ENCODE data around the gene PCDHGA1.
"Not testable (repeated sequence)": the region's sequence is repeated elsewhere in the genome, so short reads cannot be mapped to it uniquely, and the experiment has no call there.

Gene PCDHGA1

DNA sequence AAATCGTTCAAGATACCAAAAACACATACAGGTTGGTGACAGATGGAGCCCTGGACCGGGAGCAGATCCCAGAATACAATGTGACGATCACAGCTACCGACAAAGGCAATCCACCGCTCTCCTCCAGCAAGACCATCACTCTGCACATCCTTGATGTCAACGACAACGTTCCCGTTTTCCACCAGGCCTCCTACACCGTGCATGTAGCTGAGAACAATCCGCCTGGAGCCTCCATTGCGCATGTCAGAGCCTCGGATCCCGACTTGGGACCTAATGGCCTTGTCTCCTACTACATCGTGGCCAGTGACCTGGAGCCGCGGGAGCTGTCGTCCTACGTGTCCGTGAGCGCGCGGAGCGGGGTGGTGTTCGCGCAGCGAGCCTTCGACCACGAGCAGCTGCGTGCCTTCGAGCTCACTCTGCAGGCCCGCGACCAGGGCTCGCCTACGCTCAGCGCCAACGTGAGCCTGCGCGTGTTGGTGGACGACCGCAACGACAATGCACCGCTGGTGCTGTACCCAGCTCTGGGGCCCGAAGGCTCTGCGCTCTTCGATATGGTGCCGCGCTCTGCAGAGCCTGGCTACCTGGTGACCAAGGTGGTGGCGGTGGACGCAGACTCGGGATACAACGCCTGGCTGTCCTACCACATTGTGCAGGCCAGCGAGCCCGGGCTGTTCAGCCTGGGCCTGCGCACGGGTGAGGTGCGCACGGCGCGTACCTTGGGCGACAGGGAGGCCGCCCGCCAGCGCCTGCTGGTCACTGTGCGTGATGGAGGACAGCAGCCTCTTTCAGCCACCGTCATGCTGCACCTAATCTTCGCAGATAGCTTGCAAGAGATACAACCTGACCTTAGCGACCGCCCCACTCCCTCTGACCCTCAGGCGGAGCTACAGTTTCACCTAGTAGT is 41.5 kb downstream of the PCDHGA1 start:
- Histone ChIP-seq H3K27me3 (ENCODE audit: control insufficient read depth, insufficient read depth, low read length) (peaks cover 24% of the 10 kb centered on the region), H3K9ac (ENCODE audit: low read length) (no peak overlapping the region), H3K36me3 (ENCODE audit: control insufficient read depth, insufficient read depth, low read length) (no peaks in the 10 kb centered on the region), H3K4me3 (ENCODE audit: low read length) (no peak overlapping the region), H3K4me1 (ENCODE audit: control insufficient read depth, insufficient read depth, low read length) (no peaks in the 10 kb centered on the region), H3K9me3 (ENCODE audit: control insufficient read depth, low read length) (peaks cover 18% of the 10 kb centered on the region)

DNA sequence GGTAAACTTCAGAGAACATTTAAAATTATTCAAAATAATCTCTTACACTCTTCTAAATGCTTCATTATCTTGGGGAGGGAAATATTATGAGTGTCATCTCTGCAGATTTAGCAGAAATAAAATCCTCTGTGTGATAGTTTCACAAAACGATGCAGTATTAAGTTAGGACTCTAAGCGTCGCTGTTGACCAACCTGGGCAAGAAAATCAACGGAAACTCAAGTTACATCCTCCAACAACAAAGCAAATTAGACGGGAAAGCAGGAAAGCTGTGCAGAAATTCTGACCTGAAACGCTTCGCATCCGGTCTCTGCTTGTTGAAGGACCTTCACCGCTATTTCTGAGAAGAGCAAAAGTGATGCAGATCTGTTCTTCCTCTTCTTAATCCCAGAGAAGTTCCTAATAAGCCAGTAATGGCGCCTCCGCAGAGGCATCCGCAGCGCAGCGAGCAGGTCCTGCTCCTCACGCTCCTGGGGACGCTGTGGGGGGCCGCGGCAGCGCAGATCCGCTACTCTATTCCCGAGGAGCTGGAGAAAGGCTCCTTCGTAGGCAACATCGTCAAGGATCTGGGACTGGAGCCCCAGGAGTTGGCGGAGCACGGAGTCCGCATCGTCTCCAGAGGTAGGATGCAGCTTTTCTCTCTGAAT is 43.5 kb downstream of the PCDHGA1 start, which contains the start of gene PCDHGA6:
TSS of gene PCDHGA6 (plus strand) at position 219 of the 645 bp plus-strand sequence. CDS start at position 412, 193 bp downstream.
- H3K27me3 ChIP-seq (ENCODE audit: control insufficient read depth, insufficient read depth, low read length): peaks cover 24% of the 10 kb centered on the region
- H3K9ac ChIP-seq (ENCODE audit: low read length): no peak within 1 kb of the TSS
- no peaks in the 10 kb centered on the region for H3K4me1 ChIP-seq (ENCODE audit: control insufficient read depth, insufficient read depth, low read length)
- peaks cover 18% of the 10 kb centered on the region for H3K9me3 ChIP-seq (ENCODE audit: control insufficient read depth, low read length)
- H3K4me3 ChIP-seq (ENCODE audit: low read length): no peak within 1 kb of the TSS
- H3K36me3 ChIP-seq (ENCODE audit: control insufficient read depth, insufficient read depth, low read length): no peaks in the 10 kb centered on the region

DNA sequence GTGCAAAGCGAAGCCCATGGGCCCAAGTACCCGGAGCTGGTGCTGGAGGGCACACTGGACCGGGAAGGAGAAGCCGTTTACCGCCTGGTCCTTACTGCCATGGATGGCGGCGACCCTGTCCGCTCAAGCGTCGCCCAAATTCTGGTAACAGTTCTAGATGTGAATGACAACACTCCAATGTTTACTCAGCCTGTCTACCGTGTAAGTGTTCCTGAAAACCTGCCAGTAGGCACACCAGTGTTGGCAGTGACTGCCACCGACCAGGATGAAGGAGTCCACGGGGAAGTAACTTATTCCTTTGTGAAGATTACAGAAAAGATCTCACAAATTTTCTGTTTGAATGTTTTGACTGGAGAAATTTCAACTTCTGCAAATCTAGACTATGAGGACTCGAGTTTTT is 44.3 kb downstream of the PCDHGA1 start:
- H3K4me3 ChIP-seq (ENCODE audit: low read length): no peak overlapping the region
- peaks cover 24% of the 10 kb centered on the region for H3K27me3 ChIP-seq (ENCODE audit: control insufficient read depth, insufficient read depth, low read length)
- no peaks in the 10 kb centered on the region for H3K4me1 ChIP-seq (ENCODE audit: control insufficient read depth, insufficient read depth, low read length)
- peaks cover 18% of the 10 kb centered on the region for H3K9me3 ChIP-seq (ENCODE audit: control insufficient read depth, low read length)
- no peak overlapping the region for H3K9ac ChIP-seq (ENCODE audit: low read length)
- H3K36me3 ChIP-seq (ENCODE audit: control insufficient read depth, insufficient read depth, low read length): no peaks in the 10 kb centered on the region

DNA sequence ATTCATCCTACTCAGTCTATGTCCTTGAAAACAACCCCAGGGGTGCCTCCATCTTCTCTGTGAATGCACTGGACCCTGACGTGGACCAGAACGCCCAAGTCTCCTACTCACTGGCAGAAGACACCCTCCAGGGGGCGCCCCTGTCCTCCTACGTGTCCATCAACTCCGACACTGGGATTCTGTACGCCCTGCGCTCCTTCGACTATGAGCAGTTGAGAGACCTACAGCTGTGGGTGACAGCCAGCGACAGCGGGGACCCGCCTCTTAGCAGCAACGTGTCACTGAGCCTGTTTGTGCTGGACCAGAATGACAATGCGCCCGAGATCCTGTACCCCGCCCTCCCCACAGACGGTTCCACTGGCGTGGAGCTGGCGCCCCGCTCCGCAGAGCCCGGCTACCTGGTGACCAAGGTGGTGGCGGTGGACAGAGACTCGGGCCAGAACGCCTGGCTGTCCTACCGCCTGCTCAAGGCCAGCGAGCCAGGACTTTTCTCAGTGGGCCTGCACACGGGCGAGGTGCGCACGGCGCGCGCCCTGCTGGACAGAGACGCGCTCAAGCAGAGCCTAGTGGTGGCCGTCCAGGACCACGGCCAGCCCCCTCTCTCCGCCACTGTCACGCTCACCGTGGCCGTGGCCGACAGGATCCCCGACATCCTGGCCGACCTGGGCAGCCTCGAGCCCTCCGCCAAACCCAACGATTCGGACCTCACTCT is 45.3 kb downstream of the PCDHGA1 start:
- not testable (repeated sequence) for H3K36me3 ChIP-seq (ENCODE audit: control insufficient read depth, insufficient read depth, low read length); H3K4me1 ChIP-seq (ENCODE audit: control insufficient read depth, insufficient read depth, low read length); H3K4me3 ChIP-seq (ENCODE audit: low read length); H3K9ac ChIP-seq (ENCODE audit: low read length)
- Histone ChIP-seq H3K9me3 (ENCODE audit: control insufficient read depth, low read length) (peaks cover 18% of the 10 kb centered on the region), H3K27me3 (ENCODE audit: control insufficient read depth, insufficient read depth, low read length) (peaks cover 17% of the 10 kb centered on the region)

DNA sequence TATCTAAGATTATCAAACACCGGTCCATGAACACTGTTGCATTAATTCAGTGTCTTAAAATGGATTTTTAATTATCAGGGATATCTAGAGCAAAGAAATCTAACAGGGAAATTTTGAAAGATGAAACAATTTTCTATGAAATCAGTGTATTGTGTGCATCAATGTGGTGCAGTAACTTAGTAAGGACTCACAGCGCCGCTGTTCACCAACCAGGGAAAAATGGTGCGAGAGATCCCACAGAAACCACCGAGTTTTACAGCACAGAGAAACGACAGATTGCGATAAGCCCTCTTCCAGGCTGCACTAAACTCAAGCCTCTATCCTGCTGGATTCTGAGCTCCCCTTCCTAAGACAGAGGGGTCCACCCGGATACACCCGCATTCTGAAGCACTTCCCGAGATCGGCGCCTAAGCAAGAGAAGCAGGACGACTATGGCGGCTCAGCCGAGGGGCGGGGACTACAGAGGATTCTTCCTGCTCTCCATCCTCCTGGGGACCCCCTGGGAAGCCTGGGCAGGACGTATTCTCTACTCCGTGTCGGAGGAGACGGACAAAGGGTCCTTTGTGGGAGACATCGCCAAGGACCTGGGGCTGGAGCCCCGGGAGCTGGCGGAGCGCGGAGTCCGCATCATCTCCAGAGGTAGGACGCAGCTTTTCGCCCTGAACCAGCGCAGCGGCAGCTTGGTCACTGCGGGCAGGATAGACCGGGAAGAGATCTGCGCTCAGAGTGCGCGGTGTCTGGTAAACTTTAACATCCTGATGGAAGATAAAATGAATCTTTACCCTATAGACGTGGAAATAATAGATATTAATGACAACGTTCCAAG is 52.4 kb downstream of the PCDHGA1 start, which contains the start of gene PCDHGA7:
TSS of gene PCDHGA7 (plus strand) at position 274 of the 826 bp plus-strand sequence. CDS start at position 432, 158 bp downstream.
- Histone ChIP-seq H3K27me3 (ENCODE audit: control insufficient read depth, insufficient read depth, low read length) (peaks cover 15% of the 10 kb centered on the region), H3K9ac (ENCODE audit: low read length) (no peak within 1 kb of the TSS), H3K9me3 (ENCODE audit: control insufficient read depth, low read length) (peaks cover 15% of the 10 kb centered on the region), H3K4me1 (ENCODE audit: control insufficient read depth, insufficient read depth, low read length) (no peaks in the 10 kb centered on the region), H3K4me3 (ENCODE audit: low read length) (peak within 1 kb of the TSS; percentile 41), H3K36me3 (ENCODE audit: control insufficient read depth, insufficient read depth, low read length) (no peaks in the 10 kb centered on the region)

DNA sequence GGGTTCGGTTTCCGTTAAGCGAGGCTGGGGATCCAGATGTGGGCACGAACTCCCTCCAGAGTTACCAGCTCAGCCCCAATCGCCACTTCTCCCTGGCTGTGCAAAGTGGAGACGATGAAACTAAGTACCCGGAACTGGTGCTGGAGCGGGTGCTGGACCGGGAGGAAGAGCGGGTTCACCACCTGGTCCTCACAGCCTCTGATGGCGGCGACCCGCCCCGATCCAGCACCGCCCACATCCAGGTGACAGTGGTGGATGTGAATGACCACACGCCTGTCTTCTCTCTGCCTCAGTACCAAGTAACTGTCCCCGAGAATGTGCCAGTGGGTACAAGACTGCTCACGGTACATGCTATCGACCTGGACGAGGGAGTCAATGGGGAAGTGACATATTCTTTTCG is 53.0 kb downstream of the PCDHGA1 start:
- Histone ChIP-seq H3K36me3 (ENCODE audit: control insufficient read depth, insufficient read depth, low read length) (no peaks in the 10 kb centered on the region), H3K9ac (ENCODE audit: low read length) (no peak overlapping the region), H3K4me1 (ENCODE audit: control insufficient read depth, insufficient read depth, low read length) (no peaks in the 10 kb centered on the region), H3K4me3 (ENCODE audit: low read length) (no peak overlapping the region), H3K27me3 (ENCODE audit: control insufficient read depth, insufficient read depth, low read length) (peaks cover 17% of the 10 kb centered on the region), H3K9me3 (ENCODE audit: control insufficient read depth, low read length) (peaks cover 17% of the 10 kb centered on the region)

DNA sequence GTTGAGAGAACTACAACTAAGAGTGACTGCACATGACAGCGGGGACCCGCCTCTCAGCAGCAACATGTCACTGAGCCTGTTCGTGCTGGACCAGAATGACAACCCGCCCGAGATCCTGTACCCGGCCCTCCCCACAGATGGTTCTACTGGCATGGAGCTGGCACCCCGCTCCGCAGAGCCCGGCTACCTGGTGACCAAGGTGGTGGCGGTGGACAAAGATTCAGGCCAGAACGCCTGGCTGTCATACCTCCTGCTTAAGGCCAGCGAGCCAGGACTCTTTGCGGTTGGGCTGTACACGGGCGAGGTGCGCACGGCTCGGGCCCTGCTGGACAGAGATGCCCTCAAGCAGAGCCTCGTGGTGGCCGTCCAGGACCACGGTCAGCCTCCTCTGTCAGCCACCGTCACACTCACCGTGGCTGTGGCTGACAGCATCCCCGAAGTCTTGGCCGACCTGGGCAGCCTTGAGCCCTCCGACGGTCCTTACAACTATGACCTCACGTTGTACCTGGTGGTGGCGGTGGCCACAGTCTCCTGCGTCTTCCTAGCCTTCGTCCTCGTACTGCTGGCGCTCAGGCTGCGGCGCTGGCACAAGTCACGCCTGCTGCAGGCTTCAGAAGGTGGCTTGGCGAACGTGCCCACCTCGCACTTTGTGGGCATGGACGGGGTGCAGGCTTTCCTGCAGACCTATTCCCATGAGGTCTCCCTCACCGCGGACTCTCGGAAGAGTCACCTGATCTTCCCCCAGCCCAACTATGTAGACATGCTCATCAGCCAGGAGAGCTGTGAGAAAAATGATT is 54.4 kb downstream of the PCDHGA1 start:
- H3K4me1 ChIP-seq (ENCODE audit: control insufficient read depth, insufficient read depth, low read length): no peaks in the 10 kb centered on the region
- H3K4me3 ChIP-seq (ENCODE audit: low read length): no peak overlapping the region
- peaks cover 28% of the 10 kb centered on the region for H3K27me3 ChIP-seq (ENCODE audit: control insufficient read depth, insufficient read depth, low read length)
- no peak overlapping the region for H3K9ac ChIP-seq (ENCODE audit: low read length)
- H3K9me3 ChIP-seq (ENCODE audit: control insufficient read depth, low read length): peaks cover 23% of the 10 kb centered on the region
- no peaks in the 10 kb centered on the region for H3K36me3 ChIP-seq (ENCODE audit: control insufficient read depth, insufficient read depth, low read length)

DNA sequence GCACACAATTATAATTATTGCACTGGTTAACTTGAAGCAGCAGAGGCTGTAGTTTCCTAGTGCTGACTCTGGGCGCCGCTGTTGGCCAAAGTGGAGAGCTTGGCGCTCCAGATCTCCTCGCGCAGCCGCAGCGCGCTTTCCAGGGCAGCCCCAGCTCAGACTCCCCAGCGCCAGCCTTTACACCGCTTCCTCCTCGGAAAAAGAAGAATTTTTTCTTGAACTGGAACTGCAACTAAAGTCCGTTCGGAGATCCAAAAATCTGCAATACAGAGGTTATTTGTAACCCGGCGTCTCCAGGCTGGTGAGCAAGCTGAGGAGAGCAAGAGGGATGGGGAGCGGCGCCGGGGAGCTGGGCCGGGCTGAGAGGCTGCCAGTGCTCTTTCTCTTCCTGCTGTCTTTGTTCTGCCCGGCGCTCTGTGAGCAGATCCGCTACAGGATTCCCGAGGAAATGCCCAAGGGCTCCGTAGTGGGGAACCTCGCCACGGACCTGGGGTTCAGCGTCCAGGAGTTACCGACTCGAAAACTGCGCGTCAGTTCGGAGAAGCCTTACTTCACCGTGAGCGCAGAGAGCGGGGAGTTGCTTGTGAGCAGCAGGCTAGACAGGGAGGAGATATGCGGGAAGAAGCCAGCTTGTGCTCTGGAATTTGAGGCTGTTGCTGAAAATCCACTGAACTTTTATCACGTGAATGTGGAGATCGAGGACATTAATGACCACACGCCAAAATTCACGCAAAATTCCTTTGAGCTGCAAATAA is 57.4 kb downstream of the PCDHGA1 start, which contains the start of gene PCDHGB4:
TSS of gene PCDHGB4 (plus strand) at position 142 of the 755 bp plus-strand sequence. CDS start at position 329, 187 bp downstream.
- peaks cover 23% of the 10 kb centered on the region for H3K9me3 ChIP-seq (ENCODE audit: control insufficient read depth, low read length)
- H3K9ac ChIP-seq (ENCODE audit: low read length); H3K4me3 ChIP-seq (ENCODE audit: low read length); H3K36me3 ChIP-seq (ENCODE audit: control insufficient read depth, insufficient read depth, low read length); H3K4me1 ChIP-seq (ENCODE audit: control insufficient read depth, insufficient read depth, low read length): not testable (repeated sequence)
- H3K27me3 ChIP-seq (ENCODE audit: control insufficient read depth, insufficient read depth, low read length): peaks cover 27% of the 10 kb centered on the region

DNA sequence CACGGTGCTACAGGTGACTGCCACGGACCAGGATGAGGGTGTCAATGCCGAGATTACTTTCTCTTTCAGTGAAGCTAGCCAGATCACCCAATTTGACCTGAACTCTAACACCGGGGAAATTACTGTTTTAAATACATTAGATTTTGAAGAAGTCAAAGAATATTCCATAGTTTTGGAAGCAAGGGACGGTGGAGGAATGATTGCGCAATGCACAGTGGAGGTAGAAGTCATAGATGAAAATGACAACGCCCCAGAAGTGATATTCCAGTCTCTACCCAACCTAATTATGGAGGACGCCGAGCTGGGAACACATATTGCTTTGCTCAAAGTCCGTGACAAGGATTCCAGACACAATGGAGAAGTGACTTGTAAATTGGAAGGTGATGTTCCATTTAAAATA is 58.3 kb downstream of the PCDHGA1 start:
- Histone ChIP-seq H3K9ac (ENCODE audit: low read length) (no peak overlapping the region), H3K36me3 (ENCODE audit: control insufficient read depth, insufficient read depth, low read length) (no peaks in the 10 kb centered on the region), H3K4me1 (ENCODE audit: control insufficient read depth, insufficient read depth, low read length) (no peaks in the 10 kb centered on the region), H3K9me3 (ENCODE audit: control insufficient read depth, low read length) (peaks cover 14% of the 10 kb centered on the region), H3K27me3 (ENCODE audit: control insufficient read depth, insufficient read depth, low read length) (peaks cover 20% of the 10 kb centered on the region), H3K4me3 (ENCODE audit: low read length) (no peak overlapping the region)
